GM12878 (cell line): ENCODE measurements around the gene LYSMD1. TPM values are rescaled to one million over a fixed set of nuclear protein-coding genes. Genes with fewer than 3 reads are reported as not detected.

Experiments used
- ATAC-seq: fragments of 200-7000 bp; cut with Tn5 transposase; 3 replicates; pipeline ENCODE4 v1.9.1; 2020; ENCODE audit warnings: mild to moderate bottlenecking, moderate library complexity
- BruUV-seq: library from RNA; stranded (reverse); fragments of 400-500 nt; replicated peaks from 2 replicates; lab custom pipeline; 2021; lab: Mats Ljungman, UMichigan
- CTCF ChIA-PET: fragments of 300-600 bp; sonication (Branson Sonifier 250); formaldehyde crosslinking; extraction: SDS; loops from one replicate; lab custom pipeline; 2021; ENCODE audit warnings: inconsistent platforms; lab: Yijun Ruan, JAX
- POLR2A ChIA-PET: fragments of 350-600 bp; formaldehyde crosslinking; extraction: SDS; loops from one replicate; lab custom pipeline; 2021; ENCODE audit warnings: inconsistent platforms; lab: Charles Lee
- RAD21 ChIA-PET: fragments of 300-600 bp; sonication (Branson Sonifier 250); formaldehyde crosslinking; loops from one replicate; lab custom pipeline; 2023; ENCODE audit warnings: antibody characterized with exemption; ENCODE audit not compliant: unreplicated experiment; lab: Charles Lee
- SMC1A ChIA-PET: fragments of 300-600 bp; sonication (Branson Sonifier 250); formaldehyde crosslinking; loops from one replicate; lab custom pipeline; 2023; ENCODE audit not compliant: unreplicated experiment, uncharacterized antibody; lab: Charles Lee
- DNase-seq: peaks from one replicate; pipeline ENCODE4 v3.0.0-alpha.2; 2011; ENCODE audit warnings: low read depth, low spot score
- FAIRE-seq: peaks from 3 replicates; lab custom pipeline; 2011; peaks lifted over from hg19 to GRCh38; lab: Jason Lieb, UNC
- H2AFZ ChIP-seq: 2 replicates; pipeline ENCODE4 v1.6.0; 2011; ENCODE audit warnings: low read depth, low read length, control low read depth; ENCODE audit not compliant: control insufficient read depth
- H3K27ac ChIP-seq: 2 replicates; pipeline ENCODE4 v1.5.1; 2011; ENCODE audit warnings: control low read depth; ENCODE audit not compliant: control insufficient read depth, insufficient read depth
- H3K27me3 ChIP-seq, 2 experiments: replicated peaks in 1 of 2; 2 replicates each; pipeline versions ENCODE4 v1.6.0 to v1.6.1; 2011; ENCODE audit warnings: low read length in 1 of 2; ENCODE audit not compliant: control insufficient read depth in 2 of 2, insufficient read depth in 2 of 2
- H3K36me3 ChIP-seq, 2 experiments: 2 replicates each; pipeline ENCODE4 v1.5.1; 2011; ENCODE audit warnings: low read length in 1 of 2; ENCODE audit not compliant: control insufficient read depth in 2 of 2, insufficient read depth in 2 of 2
- H3K4me1 ChIP-seq: 2 replicates; pipeline ENCODE4 v1.6.1; 2011; ENCODE audit warnings: mild to moderate bottlenecking, low read length, moderate library complexity, mixed read lengths; ENCODE audit not compliant: control insufficient read depth, insufficient read depth
- H3K4me2 ChIP-seq: 2 replicates; pipeline ENCODE4 v1.6.0; 2011; ENCODE audit warnings: control low read depth; ENCODE audit not compliant: control insufficient read depth, insufficient read depth
- H3K4me3 ChIP-seq: fragments of 200-600 bp; sonication (generic); 2 replicates; pipeline ENCODE4 v1.5.1; 2016
- H3K79me2 ChIP-seq: 2 replicates; pipeline ENCODE4 v1.6.0; 2011; ENCODE audit warnings: low read length; ENCODE audit not compliant: control insufficient read depth, insufficient read depth
- H3K9ac ChIP-seq: 2 replicates; pipeline ENCODE4 v1.8.0; 2011; ENCODE audit warnings: low read length, control low read depth, mixed read lengths; ENCODE audit not compliant: control insufficient read depth, insufficient read depth
- H3K9me3 ChIP-seq: replicated peaks from 3 replicates; pipeline ENCODE4 v1.5.1; 2011; ENCODE audit warnings: mild to moderate bottlenecking, low read length; ENCODE audit not compliant: control insufficient read depth, insufficient read depth
- H4K20me1 ChIP-seq: 2 replicates; pipeline ENCODE4 v1.6.0; 2011; ENCODE audit not compliant: control insufficient read depth, insufficient read depth
- ATF7 ChIP-seq: fragments of 450-650 bp; IDR thresholded peaks from 2 replicates; pipeline ENCODE4 v1.6.1; 2016; ENCODE audit warnings: low read depth, mild to moderate bottlenecking
- CREM ChIP-seq: IDR thresholded peaks from 2 replicates; pipeline ENCODE4 v1.6.1; 2014; ENCODE audit warnings: antibody characterized with exemption, low read depth
- JUNB ChIP-seq: IDR thresholded peaks from 2 replicates; pipeline ENCODE4 v1.6.1; 2016; ENCODE audit warnings: antibody characterized with exemption, mild to moderate bottlenecking
- KDM1A ChIP-seq: fragments of 200-600 bp; sonication (generic); IDR thresholded peaks from 2 replicates; pipeline ENCODE4 v1.6.1; 2016; ENCODE audit warnings: borderline replicate concordance
- NKRF ChIP-seq: fragments of 450-650 bp; conservative IDR thresholded peaks from 2 replicates; pipeline ENCODE4 v1.6.1; 2017; ENCODE audit warnings: mild to moderate bottlenecking, moderate library complexity
- NR2C1 ChIP-seq: fragments of 450-650 bp; IDR thresholded peaks from 2 replicates; pipeline ENCODE4 v1.6.1; 2017; ENCODE audit warnings: antibody characterized with exemption, mild to moderate bottlenecking, moderate library complexity
- RB1 ChIP-seq: fragments of 450-650 bp; formaldehyde crosslinking; IDR thresholded peaks from 2 replicates; pipeline ENCODE4 v1.6.1; 2017; ENCODE audit warnings: mild to moderate bottlenecking, borderline replicate concordance
- RBBP5 ChIP-seq: fragments of 200-600 bp; sonication (generic); conservative IDR thresholded peaks from 2 replicates; pipeline ENCODE4 v1.6.1; 2016
- WGBS: methylation state at CpG from one replicate; pipeline ENCODE4 v1.1.6; 2016; ENCODE audit warnings: low lambda C conversion rate; ENCODE audit not compliant: insufficient replicate concordance, insufficient coverage; ENCODE audit errors: missing lambda C conversion rate; 5-methylcytosine and 5-hydroxymethylcytosine counted together
- in situ Hi-C: fragments of 300-500 bp; cut with MboI; formaldehyde crosslinking; loops from 9 replicates; pipeline ENCODE4 v1.14.3; 2018; ENCODE audit warnings: mixed read lengths
- intact Hi-C: fragments of 100-400 bp; cut with micrococcal nuclease; formaldehyde crosslinking; loops from one replicate; pipeline ENCODE4 v1.14.2; 2022; ENCODE audit not compliant: unreplicated experiment
- polyA plus RNA-seq, 11 experiments: library from polyadenylated mRNA; depleted of rRNA in 4 of 11; unstranded in 6 of 11; stranded (reverse) in 5 of 11; fragments of >200 nt; fragmentation: Nextera tagmentation in 4 of 11; fragmentation: Illumina TruSeq in 1 of 11; extraction: Ambion mirVana in 4 of 11; extraction: Trizol in 1 of 11; gene quantifications; 1 replicate in 1 of 11; 2 replicates in 10 of 11; pipeline versions ENCODE4 v1.2.1 to v1.2.3, GENCODE V29; 2011 to 2016; ENCODE audit warnings: inconsistent platforms in 2 of 11, missing spikeins in 2 of 11, low read depth in 1 of 11
- total RNA-seq, 4 experiments: library from RNA; depleted of rRNA in 3 of 4; stranded (reverse); fragments of >200 nt in 3 of 4; fragmentation: Illumina TruSeq in 1 of 4; extraction: Trizol in 1 of 4; gene quantifications; 2 replicates each; pipeline versions ENCODE4 v1.2.1 to v1.2.3, GENCODE V29; 2013 to 2021
- TF ChIP-seq, protein P1 (sequence below): fragments of 450-650 bp; IDR thresholded peaks from 2 replicates; pipeline ENCODE4 v1.6.1; 2017; ENCODE audit warnings: mild to moderate bottlenecking, moderate library complexity
- TF ChIP-seq, protein P2 (sequence below): fragments of 450-650 bp; IDR thresholded peaks from 2 replicates; pipeline ENCODE4 v1.6.1; 2017; ENCODE audit warnings: mild to moderate bottlenecking
- TF ChIP-seq, protein P3 (sequence below), 3 experiments: IDR thresholded peaks in 2 of 3; conservative IDR thresholded peaks in 1 of 3; 2 replicates each; pipeline ENCODE4 v1.5.1; 2011; ENCODE audit warnings: low read depth in 3 of 3, low read length in 3 of 3, mild to moderate bottlenecking in 3 of 3, control low read depth in 2 of 3, moderate library complexity in 2 of 3, inconsistent platforms in 1 of 3, mixed read lengths in 1 of 3; ENCODE audit not compliant: control insufficient read depth in 2 of 3, insufficient read depth in 1 of 3; ENCODE audit errors: extremely low read depth in 1 of 3
- TF ChIP-seq, protein P4 (sequence below): fragments of 450-650 bp; IDR thresholded peaks from 2 replicates; pipeline ENCODE4 v1.6.1; 2016; ENCODE audit warnings: mild to moderate bottlenecking

LYSMD1 gene
- total and polyA plus RNA-seq, 10 of the 15 experiments (the other 5 are each of a cell fraction or from before 2014, with no cell fraction given): 0.80 to 10.4 (median 6.5) TPM

DNA sequence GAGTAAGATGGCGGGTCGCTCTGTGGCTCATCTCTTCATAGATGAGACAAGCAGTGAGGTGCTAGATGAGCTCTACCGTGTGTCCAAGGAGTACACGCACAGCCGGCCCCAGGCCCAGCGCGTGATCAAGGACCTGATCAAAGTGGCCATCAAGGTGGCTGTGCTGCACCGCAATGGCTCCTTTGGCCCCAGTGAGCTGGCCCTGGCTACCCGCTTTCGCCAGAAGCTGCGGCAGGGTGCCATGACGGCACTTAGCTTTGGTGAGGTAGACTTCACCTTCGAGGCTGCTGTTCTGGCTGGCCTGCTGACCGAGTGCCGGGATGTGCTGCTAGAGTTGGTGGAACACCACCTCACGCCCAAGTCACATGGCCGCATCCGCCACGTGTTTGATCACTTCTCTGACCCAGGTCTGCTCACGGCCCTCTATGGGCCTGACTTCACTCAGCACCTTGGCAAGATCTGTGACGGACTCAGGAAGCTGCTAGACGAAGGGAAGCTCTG, 6.9 kb downstream of the LYSMD1 start:
- peaks cover 20% of the 10 kb centered on the region for H3K79me2 ChIP-seq
- peak overlapping the region; percentile 81 for H3K4me2 ChIP-seq
- peaks cover 5 to 6% of the 10 kb centered on the region in 2 experiments for H3K36me3 ChIP-seq
- H3K4me3 ChIP-seq: no peak overlapping the region
- RAD21 ChIA-PET: interaction anchor here (0.9 to 8.7 kb wide), 6 partner anchors 9 to 134 kb away, joined by 3 to 198 read pairs (median 11); partner anchors contain the start of gene VPS72
- DNase-seq (no peak), ATAC-seq (no peak), FAIRE-seq (no peak)
- H3K9ac ChIP-seq: no peak overlapping the region
- 97% methylated on average over 22 of the region's 22 CpGs for WGBS
- H3K9me3 ChIP-seq: no peaks in the 10 kb centered on the region
- peak overlapping the region; percentile 81 for H3K27ac ChIP-seq
- intact Hi-C loops: no loop called here
- no peaks in the 10 kb centered on the region for H3K27me3 ChIP-seq
- H2AFZ ChIP-seq: no peak overlapping the region
- BruUV-seq: no TSS peak
- H4K20me1 ChIP-seq: no peaks in the 10 kb centered on the region
- SMC1A ChIA-PET: interaction anchor here (0.6 to 11.1 kb wide), 4 partner anchors 9 to 132 kb away, joined by 3 to 282 read pairs (median 4); no protein-coding TSS in a partner anchor
- POLR2A ChIA-PET: interaction anchor here (0.7 to 1.0 kb wide), 2 partner anchors 31 to 306 kb away, joined by 3 to 5 read pairs; partner anchors contain the start of gene VPS72
- in situ Hi-C loops: loop anchor here (5.0 kb wide), 2 partner anchors 62 to 136 kb away; no protein-coding TSS in a partner anchor
- CTCF ChIA-PET: interaction anchor here (1.0 to 8.4 kb wide), 5 partner anchors 28 to 135 kb away, joined by 3 to 353 read pairs (median 6); partner anchors contain the start of gene MLLT11
- H3K4me1 ChIP-seq: peaks cover 30% of the 10 kb centered on the region
- TF ChIP-seq NKRF (no peak), KDM1A (no peak), RBBP5 (no peak), ATF7 (no peak), CREM (no peak), JUNB (no peak), NR2C1 (no peak), RB1 (no peak)
- TF ChIP-seq, protein P1, sequence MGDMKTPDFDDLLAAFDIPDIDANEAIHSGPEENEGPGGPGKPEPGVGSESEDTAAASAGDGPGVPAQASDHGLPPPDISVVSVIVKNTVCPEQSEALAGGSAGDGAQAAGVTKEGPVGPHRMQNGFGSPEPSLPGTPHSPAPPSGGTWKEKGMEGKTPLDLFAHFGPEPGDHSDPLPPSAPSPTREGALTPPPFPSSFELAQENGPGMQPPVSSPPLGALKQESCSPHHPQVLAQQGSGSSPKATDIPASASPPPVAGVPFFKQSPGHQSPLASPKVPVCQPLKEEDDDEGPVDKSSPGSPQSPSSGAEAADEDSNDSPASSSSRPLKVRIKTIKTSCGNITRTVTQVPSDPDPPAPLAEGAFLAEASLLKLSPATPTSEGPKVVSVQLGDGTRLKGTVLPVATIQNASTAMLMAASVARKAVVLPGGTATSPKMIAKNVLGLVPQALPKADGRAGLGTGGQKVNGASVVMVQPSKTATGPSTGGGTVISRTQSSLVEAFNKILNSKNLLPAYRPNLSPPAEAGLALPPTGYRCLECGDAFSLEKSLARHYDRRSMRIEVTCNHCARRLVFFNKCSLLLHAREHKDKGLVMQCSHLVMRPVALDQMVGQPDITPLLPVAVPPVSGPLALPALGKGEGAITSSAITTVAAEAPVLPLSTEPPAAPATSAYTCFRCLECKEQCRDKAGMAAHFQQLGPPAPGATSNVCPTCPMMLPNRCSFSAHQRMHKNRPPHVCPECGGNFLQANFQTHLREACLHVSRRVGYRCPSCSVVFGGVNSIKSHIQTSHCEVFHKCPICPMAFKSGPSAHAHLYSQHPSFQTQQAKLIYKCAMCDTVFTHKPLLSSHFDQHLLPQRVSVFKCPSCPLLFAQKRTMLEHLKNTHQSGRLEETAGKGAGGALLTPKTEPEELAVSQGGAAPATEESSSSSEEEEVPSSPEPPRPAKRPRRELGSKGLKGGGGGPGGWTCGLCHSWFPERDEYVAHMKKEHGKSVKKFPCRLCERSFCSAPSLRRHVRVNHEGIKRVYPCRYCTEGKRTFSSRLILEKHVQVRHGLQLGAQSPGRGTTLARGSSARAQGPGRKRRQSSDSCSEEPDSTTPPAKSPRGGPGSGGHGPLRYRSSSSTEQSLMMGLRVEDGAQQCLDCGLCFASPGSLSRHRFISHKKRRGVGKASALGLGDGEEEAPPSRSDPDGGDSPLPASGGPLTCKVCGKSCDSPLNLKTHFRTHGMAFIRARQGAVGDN: no peak
- TF ChIP-seq, protein P2, sequence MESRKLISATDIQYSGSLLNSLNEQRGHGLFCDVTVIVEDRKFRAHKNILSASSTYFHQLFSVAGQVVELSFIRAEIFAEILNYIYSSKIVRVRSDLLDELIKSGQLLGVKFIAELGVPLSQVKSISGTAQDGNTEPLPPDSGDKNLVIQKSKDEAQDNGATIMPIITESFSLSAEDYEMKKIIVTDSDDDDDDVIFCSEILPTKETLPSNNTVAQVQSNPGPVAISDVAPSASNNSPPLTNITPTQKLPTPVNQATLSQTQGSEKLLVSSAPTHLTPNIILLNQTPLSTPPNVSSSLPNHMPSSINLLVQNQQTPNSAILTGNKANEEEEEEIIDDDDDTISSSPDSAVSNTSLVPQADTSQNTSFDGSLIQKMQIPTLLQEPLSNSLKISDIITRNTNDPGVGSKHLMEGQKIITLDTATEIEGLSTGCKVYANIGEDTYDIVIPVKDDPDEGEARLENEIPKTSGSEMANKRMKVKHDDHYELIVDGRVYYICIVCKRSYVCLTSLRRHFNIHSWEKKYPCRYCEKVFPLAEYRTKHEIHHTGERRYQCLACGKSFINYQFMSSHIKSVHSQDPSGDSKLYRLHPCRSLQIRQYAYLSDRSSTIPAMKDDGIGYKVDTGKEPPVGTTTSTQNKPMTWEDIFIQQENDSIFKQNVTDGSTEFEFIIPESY: 0 out of 2 replicates have a peak, but pooled peaks have one; percentile 37
- TF ChIP-seq, protein P3, sequence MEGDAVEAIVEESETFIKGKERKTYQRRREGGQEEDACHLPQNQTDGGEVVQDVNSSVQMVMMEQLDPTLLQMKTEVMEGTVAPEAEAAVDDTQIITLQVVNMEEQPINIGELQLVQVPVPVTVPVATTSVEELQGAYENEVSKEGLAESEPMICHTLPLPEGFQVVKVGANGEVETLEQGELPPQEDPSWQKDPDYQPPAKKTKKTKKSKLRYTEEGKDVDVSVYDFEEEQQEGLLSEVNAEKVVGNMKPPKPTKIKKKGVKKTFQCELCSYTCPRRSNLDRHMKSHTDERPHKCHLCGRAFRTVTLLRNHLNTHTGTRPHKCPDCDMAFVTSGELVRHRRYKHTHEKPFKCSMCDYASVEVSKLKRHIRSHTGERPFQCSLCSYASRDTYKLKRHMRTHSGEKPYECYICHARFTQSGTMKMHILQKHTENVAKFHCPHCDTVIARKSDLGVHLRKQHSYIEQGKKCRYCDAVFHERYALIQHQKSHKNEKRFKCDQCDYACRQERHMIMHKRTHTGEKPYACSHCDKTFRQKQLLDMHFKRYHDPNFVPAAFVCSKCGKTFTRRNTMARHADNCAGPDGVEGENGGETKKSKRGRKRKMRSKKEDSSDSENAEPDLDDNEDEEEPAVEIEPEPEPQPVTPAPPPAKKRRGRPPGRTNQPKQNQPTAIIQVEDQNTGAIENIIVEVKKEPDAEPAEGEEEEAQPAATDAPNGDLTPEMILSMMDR (IDR thresholded peaks at IDR 0.05 in 2 of 3, conservative IDR thresholded peaks at IDR 0.05 in 1 of 3; ENCODE audit: control insufficient read depth in 2 of 3, extremely low read depth in 1 of 3, insufficient read depth in 1 of 3, low read depth in 3 of 3, low read length in 3 of 3): 0 out of 6 replicates have a peak, but pooled peaks of 1 of the 3 experiments have one; percentile 2
- TF ChIP-seq, protein P4, sequence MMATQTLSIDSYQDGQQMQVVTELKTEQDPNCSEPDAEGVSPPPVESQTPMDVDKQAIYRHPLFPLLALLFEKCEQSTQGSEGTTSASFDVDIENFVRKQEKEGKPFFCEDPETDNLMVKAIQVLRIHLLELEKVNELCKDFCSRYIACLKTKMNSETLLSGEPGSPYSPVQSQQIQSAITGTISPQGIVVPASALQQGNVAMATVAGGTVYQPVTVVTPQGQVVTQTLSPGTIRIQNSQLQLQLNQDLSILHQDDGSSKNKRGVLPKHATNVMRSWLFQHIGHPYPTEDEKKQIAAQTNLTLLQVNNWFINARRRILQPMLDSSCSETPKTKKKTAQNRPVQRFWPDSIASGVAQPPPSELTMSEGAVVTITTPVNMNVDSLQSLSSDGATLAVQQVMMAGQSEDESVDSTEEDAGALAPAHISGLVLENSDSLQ: no peak
